ENCODE measurements around the gene ZNF184. TPM values are rescaled to one million over a fixed set of nuclear protein-coding genes. Genes with fewer than 3 reads are reported as not detected.

The ZNF184 gene
- total and polyA plus RNA-seq, 4 donors: 0.80 to 4.4 (median 1.6) TPM

DNA sequence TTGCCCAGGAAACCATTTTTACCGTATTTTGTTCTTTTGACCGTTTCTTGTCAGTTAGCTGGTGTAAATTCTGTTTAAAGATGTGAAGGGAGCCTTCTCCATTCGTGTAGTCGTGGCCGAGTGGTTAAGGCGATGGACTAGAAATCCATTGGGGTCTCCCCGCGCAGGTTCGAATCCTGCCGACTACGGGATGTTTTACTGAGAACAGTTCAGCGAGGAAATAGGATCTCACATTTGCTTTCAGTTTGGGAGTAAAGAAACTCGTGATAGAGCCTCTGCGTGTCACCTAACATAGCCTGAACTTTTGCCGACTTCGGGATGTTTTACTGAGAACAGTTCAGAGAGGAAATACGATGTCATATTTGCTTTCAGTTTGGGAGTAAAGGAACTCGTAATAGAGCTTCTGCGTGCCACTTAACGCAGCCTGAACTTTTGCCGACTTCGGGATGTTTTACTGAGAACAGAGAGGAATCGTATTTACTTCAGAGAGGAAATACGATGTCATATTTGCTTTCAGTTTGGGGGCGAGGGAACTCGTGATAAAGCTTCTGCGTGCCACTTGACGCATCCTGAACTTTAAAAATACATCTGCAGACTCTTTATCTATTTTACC lies 5.9 kb upstream of the ZNF184 start:
- peak overlapping the region; percentile 97 to 99 for H3K27ac ChIP-seq (ENCODE audit: low read depth in 1 of 2, low read length in 2 of 2)
- DNase-seq (ENCODE audit: low spot score): peak; percentile 88
- H3K4me1 ChIP-seq (ENCODE audit: control insufficient read depth in 4 of 4, insufficient read depth in 4 of 4, low read length in 3 of 4): peaks cover 0 to 14% (median 3%) of the 10 kb centered on the region in 4 donors
- no peaks in the 10 kb centered on the region for H3K36me3 ChIP-seq (ENCODE audit: control insufficient read depth in 4 of 4, insufficient read depth in 3 of 4, low read depth in 1 of 4, low read length in 3 of 4)
- no peaks in the 10 kb centered on the region for H3K9me3 ChIP-seq (ENCODE audit: control insufficient read depth in 4 of 4, low read length in 3 of 4)
- under 1% methylated on average over 28 of the region's 28 CpGs for WGBS
- H3K4me3 ChIP-seq (ENCODE audit: low read depth in 1 of 3, low read length in 3 of 3): peak overlapping the region; percentile 58 to 98 (median 76)
- H3K27me3 ChIP-seq (ENCODE audit: control insufficient read depth in 4 of 4, insufficient read depth in 4 of 4, low read length in 3 of 4): no peaks in the 10 kb centered on the region
- TF ChIP-seq NR2F2 (IDR thresholded peaks at IDR 0.05) (no peak), GABPA (IDR thresholded peaks at IDR 0.05 in 1 of 2, conservative IDR thresholded peaks at IDR 0.05 in 1 of 2) (peak; percentile 21 to 60), TAF1 (conservative IDR thresholded peaks at IDR 0.05) (peak; percentile 72), HNF4A (conservative IDR thresholded peaks at IDR 0.05) (peak; percentile 29 to 37), SP1 (IDR thresholded peaks at IDR 0.05) (peak; percentile 54), JUND (IDR thresholded peaks at IDR 0.05) (peak; percentile 12 to 69), FOXA1 (IDR thresholded peaks at IDR 0.05) (no peak), RXRA (IDR thresholded peaks at IDR 0.05) (peak; percentile 65 to 78), EGR1 (IDR thresholded peaks at IDR 0.05; ENCODE audit: low read depth in 2 of 2) (no peak), HNF4G (IDR thresholded peaks at IDR 0.05) (peak; percentile 7), YY1 (IDR thresholded peaks at IDR 0.05) (peak; percentile 31), FOXA2 (IDR thresholded peaks at IDR 0.05) (no peak), RAD21 (IDR thresholded peaks at IDR 0.05) (peak in 1 of 2 donors; percentile 16)
- TF ChIP-seq, protein P1, sequence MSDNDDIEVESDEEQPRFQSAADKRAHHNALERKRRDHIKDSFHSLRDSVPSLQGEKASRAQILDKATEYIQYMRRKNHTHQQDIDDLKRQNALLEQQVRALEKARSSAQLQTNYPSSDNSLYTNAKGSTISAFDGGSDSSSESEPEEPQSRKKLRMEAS (IDR thresholded peaks at IDR 0.05): peak; percentile 84
- TF ChIP-seq, protein P2, sequence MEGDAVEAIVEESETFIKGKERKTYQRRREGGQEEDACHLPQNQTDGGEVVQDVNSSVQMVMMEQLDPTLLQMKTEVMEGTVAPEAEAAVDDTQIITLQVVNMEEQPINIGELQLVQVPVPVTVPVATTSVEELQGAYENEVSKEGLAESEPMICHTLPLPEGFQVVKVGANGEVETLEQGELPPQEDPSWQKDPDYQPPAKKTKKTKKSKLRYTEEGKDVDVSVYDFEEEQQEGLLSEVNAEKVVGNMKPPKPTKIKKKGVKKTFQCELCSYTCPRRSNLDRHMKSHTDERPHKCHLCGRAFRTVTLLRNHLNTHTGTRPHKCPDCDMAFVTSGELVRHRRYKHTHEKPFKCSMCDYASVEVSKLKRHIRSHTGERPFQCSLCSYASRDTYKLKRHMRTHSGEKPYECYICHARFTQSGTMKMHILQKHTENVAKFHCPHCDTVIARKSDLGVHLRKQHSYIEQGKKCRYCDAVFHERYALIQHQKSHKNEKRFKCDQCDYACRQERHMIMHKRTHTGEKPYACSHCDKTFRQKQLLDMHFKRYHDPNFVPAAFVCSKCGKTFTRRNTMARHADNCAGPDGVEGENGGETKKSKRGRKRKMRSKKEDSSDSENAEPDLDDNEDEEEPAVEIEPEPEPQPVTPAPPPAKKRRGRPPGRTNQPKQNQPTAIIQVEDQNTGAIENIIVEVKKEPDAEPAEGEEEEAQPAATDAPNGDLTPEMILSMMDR (IDR thresholded peaks at IDR 0.05; ENCODE audit: low read depth, low read length, missing input control): no peak
- TF ChIP-seq, protein P3, sequence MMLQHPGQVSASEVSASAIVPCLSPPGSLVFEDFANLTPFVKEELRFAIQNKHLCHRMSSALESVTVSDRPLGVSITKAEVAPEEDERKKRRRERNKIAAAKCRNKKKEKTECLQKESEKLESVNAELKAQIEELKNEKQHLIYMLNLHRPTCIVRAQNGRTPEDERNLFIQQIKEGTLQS (IDR thresholded peaks at IDR 0.05): peak; percentile 100
- TF ChIP-seq, protein P4, sequence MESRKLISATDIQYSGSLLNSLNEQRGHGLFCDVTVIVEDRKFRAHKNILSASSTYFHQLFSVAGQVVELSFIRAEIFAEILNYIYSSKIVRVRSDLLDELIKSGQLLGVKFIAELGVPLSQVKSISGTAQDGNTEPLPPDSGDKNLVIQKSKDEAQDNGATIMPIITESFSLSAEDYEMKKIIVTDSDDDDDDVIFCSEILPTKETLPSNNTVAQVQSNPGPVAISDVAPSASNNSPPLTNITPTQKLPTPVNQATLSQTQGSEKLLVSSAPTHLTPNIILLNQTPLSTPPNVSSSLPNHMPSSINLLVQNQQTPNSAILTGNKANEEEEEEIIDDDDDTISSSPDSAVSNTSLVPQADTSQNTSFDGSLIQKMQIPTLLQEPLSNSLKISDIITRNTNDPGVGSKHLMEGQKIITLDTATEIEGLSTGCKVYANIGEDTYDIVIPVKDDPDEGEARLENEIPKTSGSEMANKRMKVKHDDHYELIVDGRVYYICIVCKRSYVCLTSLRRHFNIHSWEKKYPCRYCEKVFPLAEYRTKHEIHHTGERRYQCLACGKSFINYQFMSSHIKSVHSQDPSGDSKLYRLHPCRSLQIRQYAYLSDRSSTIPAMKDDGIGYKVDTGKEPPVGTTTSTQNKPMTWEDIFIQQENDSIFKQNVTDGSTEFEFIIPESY (IDR thresholded peaks at IDR 0.05): peak; percentile 69
- TF ChIP-seq, protein P5, sequence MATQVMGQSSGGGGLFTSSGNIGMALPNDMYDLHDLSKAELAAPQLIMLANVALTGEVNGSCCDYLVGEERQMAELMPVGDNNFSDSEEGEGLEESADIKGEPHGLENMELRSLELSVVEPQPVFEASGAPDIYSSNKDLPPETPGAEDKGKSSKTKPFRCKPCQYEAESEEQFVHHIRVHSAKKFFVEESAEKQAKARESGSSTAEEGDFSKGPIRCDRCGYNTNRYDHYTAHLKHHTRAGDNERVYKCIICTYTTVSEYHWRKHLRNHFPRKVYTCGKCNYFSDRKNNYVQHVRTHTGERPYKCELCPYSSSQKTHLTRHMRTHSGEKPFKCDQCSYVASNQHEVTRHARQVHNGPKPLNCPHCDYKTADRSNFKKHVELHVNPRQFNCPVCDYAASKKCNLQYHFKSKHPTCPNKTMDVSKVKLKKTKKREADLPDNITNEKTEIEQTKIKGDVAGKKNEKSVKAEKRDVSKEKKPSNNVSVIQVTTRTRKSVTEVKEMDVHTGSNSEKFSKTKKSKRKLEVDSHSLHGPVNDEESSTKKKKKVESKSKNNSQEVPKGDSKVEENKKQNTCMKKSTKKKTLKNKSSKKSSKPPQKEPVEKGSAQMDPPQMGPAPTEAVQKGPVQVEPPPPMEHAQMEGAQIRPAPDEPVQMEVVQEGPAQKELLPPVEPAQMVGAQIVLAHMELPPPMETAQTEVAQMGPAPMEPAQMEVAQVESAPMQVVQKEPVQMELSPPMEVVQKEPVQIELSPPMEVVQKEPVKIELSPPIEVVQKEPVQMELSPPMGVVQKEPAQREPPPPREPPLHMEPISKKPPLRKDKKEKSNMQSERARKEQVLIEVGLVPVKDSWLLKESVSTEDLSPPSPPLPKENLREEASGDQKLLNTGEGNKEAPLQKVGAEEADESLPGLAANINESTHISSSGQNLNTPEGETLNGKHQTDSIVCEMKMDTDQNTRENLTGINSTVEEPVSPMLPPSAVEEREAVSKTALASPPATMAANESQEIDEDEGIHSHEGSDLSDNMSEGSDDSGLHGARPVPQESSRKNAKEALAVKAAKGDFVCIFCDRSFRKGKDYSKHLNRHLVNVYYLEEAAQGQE (IDR thresholded peaks at IDR 0.05): peak; percentile 51
- peak overlapping the region; percentile 88 to 99 for H3K9ac ChIP-seq (ENCODE audit: low read depth in 1 of 2, low read length in 2 of 2)
